CD14-positive monocyte (primary cell): ENCODE measurements around the gene EFEMP2. TPM values are rescaled to one million over a fixed set of nuclear protein-coding genes. Genes with fewer than 3 reads are reported as not detected.

Experiments used
- DNase-seq, 3 donors: peaks; one replicate each; pipeline ENCODE4 v3.0.0-alpha.2; 2011 to 2022
- H2AFZ ChIP-seq: 2 replicates; pipeline ENCODE4 v1.6.0; 2012; ENCODE audit warnings: mild to moderate bottlenecking, low read depth, low read length, inconsistent platforms; ENCODE audit not compliant: insufficient read depth, poor library complexity, severe bottlenecking
- H3K27ac ChIP-seq, 2 donors: 1 replicate in 1 of 2; 2 replicates in 1 of 2; pipeline ENCODE4 v1.5.1; 2012 to 2013; ENCODE audit warnings: low read length in 2 of 2, control low read depth in 1 of 2, inconsistent platforms in 1 of 2, low read depth in 1 of 2, mild to moderate bottlenecking in 1 of 2
- H3K27me3 ChIP-seq, 2 donors: one replicate each; pipeline versions ENCODE4 v1.6.0 to v1.6.1; 2011 to 2013; ENCODE audit warnings: low read length in 2 of 2; ENCODE audit not compliant: control insufficient read depth in 2 of 2, insufficient read depth in 2 of 2
- H3K36me3 ChIP-seq, 2 donors: replicated peaks in 1 of 2; 1 replicate in 1 of 2; 2 replicates in 1 of 2; pipeline versions ENCODE4 v1.5.1 to v1.6.1; 2012 to 2013; ENCODE audit warnings: low read length in 2 of 2, control low read depth in 1 of 2, inconsistent platforms in 1 of 2, mild to moderate bottlenecking in 1 of 2; ENCODE audit not compliant: insufficient read depth in 2 of 2, control insufficient read depth in 1 of 2
- H3K4me1 ChIP-seq, 2 donors: 1 replicate in 1 of 2; 2 replicates in 1 of 2; pipeline versions ENCODE4 v1.5.1 to v1.6.1; 2012 to 2013; ENCODE audit warnings: low read length in 2 of 2, control low read depth in 1 of 2, inconsistent platforms in 1 of 2, mild to moderate bottlenecking in 1 of 2, moderate library complexity in 1 of 2; ENCODE audit not compliant: insufficient read depth in 2 of 2, control insufficient read depth in 1 of 2
- H3K4me2 ChIP-seq: replicated peaks from 2 replicates; pipeline ENCODE3; 2012; ENCODE audit warnings: low read length, moderate library complexity, mild to moderate bottlenecking; ENCODE audit not compliant: poor library complexity, severe bottlenecking; ENCODE audit errors: extremely low read depth
- H3K4me3 ChIP-seq, 3 experiments: fragments of 200-600 bp in 1 of 3; sonication (generic) in 1 of 3; replicated peaks in 1 of 3; 1 replicate in 2 of 3; 2 replicates in 1 of 3; pipeline ENCODE4 v1.5.1; 2011 to 2013; ENCODE audit warnings: low read length in 3 of 3, mild to moderate bottlenecking in 3 of 3, control low read depth in 2 of 3, low read depth in 2 of 3, inconsistent platforms in 1 of 3, moderate library complexity in 1 of 3
- H3K79me2 ChIP-seq: 2 replicates; pipeline ENCODE4 v1.6.0; 2012; ENCODE audit warnings: mild to moderate bottlenecking, control low read depth, inconsistent platforms, low read length, moderate library complexity; ENCODE audit not compliant: insufficient read depth
- H3K9ac ChIP-seq: 2 replicates; pipeline ENCODE4 v1.6.0; 2017; ENCODE audit warnings: low read length, mild to moderate bottlenecking; ENCODE audit not compliant: insufficient read depth, poor library complexity, severe bottlenecking
- H3K9me3 ChIP-seq, 2 donors: replicated peaks in 1 of 2; 1 replicate in 1 of 2; 2 replicates in 1 of 2; pipeline versions ENCODE4 v1.5.1 to v1.6.1; 2012 to 2013; ENCODE audit warnings: low read length in 2 of 2, control low read depth in 1 of 2; ENCODE audit not compliant: control insufficient read depth in 1 of 2, insufficient read depth in 1 of 2
- H4K20me1 ChIP-seq: 2 replicates; pipeline ENCODE4 v1.6.0; 2012; ENCODE audit warnings: mild to moderate bottlenecking, low read length, control low read depth, moderate library complexity; ENCODE audit not compliant: insufficient read depth
- H3K27ac Mint-ChIP-seq, 7 donors: one replicate each; pipeline ENCODE4 v1.8.0; 2020; ENCODE audit warnings: mild to moderate bottlenecking in 7 of 7, mixed read lengths in 7 of 7, moderate library complexity in 6 of 7, inconsistent platforms in 2 of 7
- H3K27me3 Mint-ChIP-seq, 3 donors: one replicate each; pipeline ENCODE4 v1.8.0; 2021 to 2022; ENCODE audit warnings: low read depth in 3 of 3, mild to moderate bottlenecking in 3 of 3, mixed read lengths in 3 of 3, moderate library complexity in 3 of 3, inconsistent platforms in 1 of 3
- H3K36me3 Mint-ChIP-seq, 2 donors: one replicate each; pipeline ENCODE4 v1.8.0; 2020; ENCODE audit warnings: mixed read lengths in 2 of 2, inconsistent platforms in 1 of 2, mild to moderate bottlenecking in 1 of 2
- H3K4me1 Mint-ChIP-seq: one replicate; pipeline ENCODE4 v1.8.0; 2020; ENCODE audit warnings: mild to moderate bottlenecking, mixed read lengths
- H3K4me3 Mint-ChIP-seq, 2 donors: one replicate each; pipeline ENCODE4 v1.8.0; 2020; ENCODE audit warnings: mild to moderate bottlenecking in 2 of 2, mixed read lengths in 2 of 2, moderate library complexity in 1 of 2
- H3K9me3 Mint-ChIP-seq, 7 donors: one replicate each; pipeline ENCODE4 v1.8.0; 2020 to 2022; ENCODE audit warnings: mixed read lengths in 7 of 7, mild to moderate bottlenecking in 6 of 7, moderate library complexity in 6 of 7, inconsistent platforms in 2 of 7
- CTCF ChIP-seq: fragments of 200-600 bp; IDR thresholded peaks from one replicate; pipeline ENCODE4 v1.8.0; 2022; ENCODE audit warnings: antibody characterized with exemption, mild to moderate bottlenecking
- WGBS: methylation state at CpG from one replicate; pipeline ENCODE4 v1.1.5; 2013; ENCODE audit warnings: missing lambda C conversion rate; ENCODE audit not compliant: insufficient coverage; 5-methylcytosine and 5-hydroxymethylcytosine counted together
- intact Hi-C, 2 donors: fragments of 100-400 bp; cut with micrococcal nuclease; formaldehyde crosslinking; loops; one replicate each; pipeline versions ENCODE4 v1.15.0 to v1.15.1; 2023
- polyA plus RNA-seq, 3 donors: library from polyadenylated mRNA; depleted of rRNA in 1 of 3; unstranded in 2 of 3; stranded (reverse) in 1 of 3; fragments of 300-500 nt in 2 of 3; fragments of >200 nt in 1 of 3; fragmentation: Illumina TruSeq in 2 of 3; gene quantifications; 1 replicate in 2 of 3; 2 replicates in 1 of 3; pipeline ENCODE4 v1.2.3, GENCODE V29; 2012 to 2021

Gene EFEMP2
- polyA plus RNA-seq, 3 donors = 0.44 to 14.7 TPM; not detected in 1

GRCh38 chr11:65865550-65866172 lies 6.9 kb downstream of the EFEMP2 start:
- Histone ChIP-seq H3K36me3 (peaks cover 48 to 58% of the 10 kb centered on the region in 2 donors), H3K79me2 (peaks cover 27% of the 10 kb centered on the region), H3K9ac (no peak overlapping the region), H3K27me3 (no peaks in the 10 kb centered on the region), H3K4me1 (peaks cover 17 to 28% of the 10 kb centered on the region in 2 donors), H4K20me1 (peaks cover 43% of the 10 kb centered on the region), H3K9me3 (no peaks in the 10 kb centered on the region), H3K4me2 (no peak overlapping the region), H2AFZ (no peak overlapping the region), H3K27ac (no peak overlapping the region), H3K4me3 (no peak overlapping the region)
- 94% methylated on average over 7 of the region's 9 CpGs for WGBS
- Mint-ChIP-seq H3K4me3 (no peak overlapping the region), H3K27ac (peak overlapping the region in 1 of 7 donors; percentile 12), H3K27me3 (peaks cover 4 to 18% (median 13%) of the 10 kb centered on the region in 3 donors), H3K36me3 (peaks cover 40 to 60% of the 10 kb centered on the region in 2 donors), H3K9me3 (no peaks in the 10 kb centered on the region), H3K4me1 (peaks cover 29% of the 10 kb centered on the region)
- intact Hi-C loops = no loop called here
- TF ChIP-seq CTCF = no peak
- DNase-seq = no peak

GRCh38 chr11:65864706-65865471 lies 7.7 kb downstream of the EFEMP2 start:
- H3K27ac Mint-ChIP-seq = peak overlapping the region in 2 of 7 donors; percentile 43 to 53
- Histone ChIP-seq H3K79me2 (peaks cover 30% of the 10 kb centered on the region), H3K4me3 (no peak overlapping the region), H3K9ac (no peak overlapping the region), H3K36me3 (peaks cover 48 to 58% of the 10 kb centered on the region in 2 donors), H3K4me2 (no peak overlapping the region), H3K27me3 (no peaks in the 10 kb centered on the region), H3K4me1 (peaks cover 16 to 28% of the 10 kb centered on the region in 2 donors), H3K9me3 (no peaks in the 10 kb centered on the region), H4K20me1 (peaks cover 43% of the 10 kb centered on the region), H2AFZ (no peak overlapping the region), H3K27ac (no peak overlapping the region)
- WGBS = 96% methylated on average over 18 of the region's 18 CpGs
- H3K4me3 Mint-ChIP-seq = no peak overlapping the region
- peaks cover 0 to 11% (median 5%) of the 10 kb centered on the region in 3 donors for H3K27me3 Mint-ChIP-seq
- H3K4me1 Mint-ChIP-seq = peaks cover 29% of the 10 kb centered on the region
- H3K36me3 Mint-ChIP-seq = peaks cover 40 to 60% of the 10 kb centered on the region in 2 donors
- no peak for DNase-seq
- intact Hi-C loops = no loop called here
- no peaks in the 10 kb centered on the region for H3K9me3 Mint-ChIP-seq
- no peak for TF ChIP-seq CTCF
